Measurements from ENCODE around the gene TRPV2.

TRPV2 gene

GRCh38 chr17:16464303-16465051, 49.1 kb downstream of the TRPV2 start:
- no peak overlapping the region for H3K27ac ChIP-seq
- TF ChIP-seq ZFX (IDR thresholded peaks at IDR 0.05) (no peak), CTCF (conservative IDR thresholded peaks at IDR 0.05) (no peak)

DNA sequence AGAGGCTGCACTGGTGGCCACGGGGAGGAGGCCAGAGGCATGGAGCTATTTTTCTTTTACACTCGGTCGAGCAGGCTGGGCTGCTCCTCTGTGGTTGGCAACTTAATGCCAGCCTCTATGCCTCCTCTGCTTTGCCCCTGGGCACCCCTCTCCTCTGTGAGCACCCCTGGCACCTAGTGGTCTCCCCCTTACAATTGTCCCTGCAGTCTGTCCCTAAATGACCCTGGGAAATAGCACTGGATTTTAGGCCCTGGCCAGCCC, 49.6 kb downstream of the TRPV2 start:
- TF ChIP-seq ZFX (IDR thresholded peaks at IDR 0.05) (no peak), CTCF (conservative IDR thresholded peaks at IDR 0.05) (no peak)
- no peak overlapping the region for H3K27ac ChIP-seq

DNA sequence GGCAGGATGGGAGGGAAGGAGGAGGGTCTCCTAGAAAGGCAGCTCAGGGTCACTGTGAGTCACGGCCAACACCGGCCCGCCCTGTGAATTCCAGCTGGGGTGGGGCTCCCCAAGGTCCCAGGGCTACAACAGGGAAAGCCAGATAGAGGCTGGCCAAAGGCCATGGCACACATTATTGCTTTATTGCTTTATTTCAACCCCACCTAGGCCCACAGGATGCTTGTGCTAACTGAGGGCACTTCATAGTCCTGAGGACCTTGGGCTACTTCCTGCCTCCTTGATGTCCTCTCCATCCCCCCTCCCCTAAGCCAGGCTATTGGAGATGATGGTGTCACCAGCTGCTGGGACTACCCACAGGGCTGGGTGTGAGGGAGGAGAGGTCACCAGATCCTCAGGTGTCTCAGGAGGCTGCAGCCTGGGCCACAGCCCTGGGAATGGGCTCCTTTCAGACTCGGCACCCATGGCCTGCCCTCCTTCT, 50.5 kb downstream of the TRPV2 start:
- H3K27ac ChIP-seq = no peak overlapping the region
- TF ChIP-seq ZFX (IDR thresholded peaks at IDR 0.05) = no peak
- no peak for TF ChIP-seq CTCF (conservative IDR thresholded peaks at IDR 0.05)

DNA sequence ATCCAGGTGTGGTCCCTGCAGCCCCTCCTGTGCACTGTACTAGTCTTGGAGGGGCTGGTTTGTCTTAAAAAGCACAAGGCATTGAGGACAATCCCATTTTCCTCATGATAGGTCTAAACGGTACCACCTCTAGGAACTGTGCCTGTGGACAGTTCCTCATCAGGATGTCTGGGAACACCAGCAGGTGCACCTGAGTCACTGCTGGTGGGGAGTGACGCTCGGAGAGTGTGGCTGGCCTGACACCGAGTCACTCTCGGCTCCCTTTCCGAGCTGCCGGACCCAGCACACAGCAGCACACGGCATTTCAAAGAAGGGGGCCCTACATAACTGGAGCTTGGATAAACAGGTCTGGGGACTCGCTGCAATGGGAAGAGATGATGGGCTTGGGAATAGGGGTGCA, 51.0 kb downstream of the TRPV2 start:
- TF ChIP-seq CTCF (conservative IDR thresholded peaks at IDR 0.05) = no peak
- no peak overlapping the region for H3K27ac ChIP-seq

DNA sequence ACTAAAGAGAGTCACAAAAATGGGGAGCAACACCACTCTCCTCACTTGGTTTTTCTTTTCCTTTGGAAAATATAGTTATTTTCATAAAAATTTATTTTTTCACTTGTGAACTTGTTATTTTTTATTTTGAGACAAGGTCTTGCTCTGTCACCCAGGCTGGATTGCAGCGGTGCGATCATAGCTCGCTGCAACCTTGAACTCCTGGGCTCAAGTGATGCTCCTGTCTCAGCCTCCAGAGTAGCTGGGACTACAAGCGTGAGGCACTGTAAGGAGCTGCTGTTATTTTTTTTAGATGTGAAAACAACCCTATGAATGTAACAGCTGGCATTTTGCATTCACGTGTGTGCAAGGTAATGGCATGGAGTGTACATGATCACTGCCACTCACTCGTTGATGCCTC, 51.7 kb downstream of the TRPV2 start:
- TF ChIP-seq CTCF (conservative IDR thresholded peaks at IDR 0.05) = no peak
- TF ChIP-seq ZFX (IDR thresholded peaks at IDR 0.05) = no peak
- no peak overlapping the region for H3K27ac ChIP-seq

- H3K27ac ChIP-seq = peak overlapping the region; percentile 28; the same call in 1 of the 2 replicates
- no peak for TF ChIP-seq ZFX (IDR thresholded peaks at IDR 0.05)
- TF ChIP-seq CTCF (conservative IDR thresholded peaks at IDR 0.05) = no peak
Observed at GRCh38 chr17:16467886-16468285, 52.5 kb downstream of the TRPV2 start.

- TF ChIP-seq ZFX (IDR thresholded peaks at IDR 0.05) (no peak), CTCF (conservative IDR thresholded peaks at IDR 0.05) (no peak)
- peak overlapping the region; percentile 28 for H3K27ac ChIP-seq
Observed at GRCh38 chr17:16468428-16468992, 53.1 kb downstream of the TRPV2 start.

All from C4-2B (cell line).